Brain microvascular endothelial cell (primary cell): Measurements from ENCODE around the gene RASSF7.

Source experiments
- DNase-seq: peaks from one replicate; pipeline ENCODE4 v3.0.0-alpha.2; 2020
- H3K27ac ChIP-seq: fragments of 250-450 bp; sonication (Bioruptor Pico); 2 replicates; pipeline ENCODE4 v1.5.1; 2020; ENCODE audit warnings: mild to moderate bottlenecking, moderate library complexity
- H3K27me3 ChIP-seq: fragments of 250-450 bp; sonication (Bioruptor Pico); replicated peaks from 2 replicates; pipeline ENCODE4 v1.5.1; 2020; ENCODE audit warnings: mild to moderate bottlenecking
- H3K36me3 ChIP-seq: fragments of 250-450 bp; sonication (Bioruptor Pico); replicated peaks from 2 replicates; pipeline ENCODE4 v1.5.1; 2020; ENCODE audit warnings: mild to moderate bottlenecking
- H3K4me3 ChIP-seq: 2 replicates; pipeline ENCODE4 v1.5.1; 2011; ENCODE audit warnings: low read depth, mild to moderate bottlenecking, control low read depth, low read length, moderate library complexity
- in situ Hi-C: cut with HindIII; loops from 2 replicates; pipeline ENCODE4 v1.10.0; 2017; ENCODE audit warnings: low sequenced_read_pairs, low pct_ligation_motif_present
- TF ChIP-seq, protein P1 (sequence below): IDR thresholded peaks from 2 replicates; pipeline ENCODE4 v1.5.1; 2011; ENCODE audit warnings: low read depth, mild to moderate bottlenecking, moderate library complexity, low read length, control low read depth, inconsistent platforms; ENCODE audit errors: missing control alignments

The RASSF7 gene

DNA sequence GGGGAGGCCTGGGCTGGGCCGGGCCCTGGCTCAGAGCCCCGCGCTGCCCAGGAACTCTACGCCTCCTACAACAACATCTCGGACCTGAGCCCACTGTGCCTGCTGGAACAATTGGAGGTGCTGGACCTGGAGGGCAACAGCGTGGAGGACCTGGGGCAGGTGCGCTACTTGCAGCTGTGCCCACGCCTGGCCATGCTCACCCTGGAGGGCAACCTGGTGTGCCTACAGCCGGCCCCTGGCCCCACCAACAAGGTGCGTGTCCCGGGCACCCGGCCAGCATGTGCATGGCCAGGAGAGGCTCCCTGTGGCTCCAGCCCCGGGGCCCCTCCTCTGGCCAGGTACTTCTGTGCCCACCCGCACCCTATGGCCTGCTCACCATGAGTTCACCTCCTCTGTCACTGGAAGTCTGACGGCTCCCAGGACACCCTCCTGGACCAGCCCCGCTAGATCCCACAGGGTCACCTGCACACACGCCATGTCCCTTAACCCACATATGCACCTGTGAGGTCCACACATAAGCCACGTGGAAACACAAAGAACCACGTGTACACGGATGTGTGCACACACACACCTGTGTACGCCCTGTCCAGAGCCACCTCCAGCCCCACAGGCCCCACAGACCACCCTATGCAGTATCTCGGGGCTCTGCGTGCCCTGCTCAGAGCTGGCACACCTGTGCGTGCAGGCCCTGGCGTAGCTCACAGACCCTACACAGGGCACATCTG is 10.6 kb upstream of the RASSF7 start:
- H3K4me3 ChIP-seq = no peak overlapping the region
- no peak overlapping the region for H3K27ac ChIP-seq
- DNase-seq = no peak
- peaks cover 9% of the 10 kb centered on the region for H3K27me3 ChIP-seq
- TF ChIP-seq, protein P1, sequence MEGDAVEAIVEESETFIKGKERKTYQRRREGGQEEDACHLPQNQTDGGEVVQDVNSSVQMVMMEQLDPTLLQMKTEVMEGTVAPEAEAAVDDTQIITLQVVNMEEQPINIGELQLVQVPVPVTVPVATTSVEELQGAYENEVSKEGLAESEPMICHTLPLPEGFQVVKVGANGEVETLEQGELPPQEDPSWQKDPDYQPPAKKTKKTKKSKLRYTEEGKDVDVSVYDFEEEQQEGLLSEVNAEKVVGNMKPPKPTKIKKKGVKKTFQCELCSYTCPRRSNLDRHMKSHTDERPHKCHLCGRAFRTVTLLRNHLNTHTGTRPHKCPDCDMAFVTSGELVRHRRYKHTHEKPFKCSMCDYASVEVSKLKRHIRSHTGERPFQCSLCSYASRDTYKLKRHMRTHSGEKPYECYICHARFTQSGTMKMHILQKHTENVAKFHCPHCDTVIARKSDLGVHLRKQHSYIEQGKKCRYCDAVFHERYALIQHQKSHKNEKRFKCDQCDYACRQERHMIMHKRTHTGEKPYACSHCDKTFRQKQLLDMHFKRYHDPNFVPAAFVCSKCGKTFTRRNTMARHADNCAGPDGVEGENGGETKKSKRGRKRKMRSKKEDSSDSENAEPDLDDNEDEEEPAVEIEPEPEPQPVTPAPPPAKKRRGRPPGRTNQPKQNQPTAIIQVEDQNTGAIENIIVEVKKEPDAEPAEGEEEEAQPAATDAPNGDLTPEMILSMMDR = no peak
- in situ Hi-C loops = no loop called here
- H3K36me3 ChIP-seq = no peaks in the 10 kb centered on the region

DNA sequence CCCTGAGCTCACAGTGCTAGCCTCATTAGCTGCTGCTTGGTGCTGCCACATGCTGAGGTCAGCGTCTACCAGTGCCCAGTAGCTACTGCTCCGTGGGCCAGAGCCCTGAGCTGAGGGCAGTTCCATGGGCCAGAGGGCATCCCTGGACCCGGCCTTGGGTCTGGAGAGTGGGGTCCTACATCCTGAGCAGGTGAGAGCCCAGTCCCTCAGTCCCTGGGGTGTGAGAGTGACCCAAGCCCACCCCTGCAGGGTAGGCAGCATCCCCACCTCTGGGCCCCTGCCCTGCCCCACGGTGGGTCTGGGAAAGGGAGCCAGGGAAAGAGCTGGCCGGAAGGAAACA is 10.1 kb upstream of the RASSF7 start:
- Histone ChIP-seq H3K27ac (no peak overlapping the region), H3K36me3 (no peaks in the 10 kb centered on the region), H3K4me3 (no peak overlapping the region), H3K27me3 (peaks cover 14% of the 10 kb centered on the region)
- DNase-seq = no peak
- in situ Hi-C loops = no loop called here
- TF ChIP-seq, protein P1 = no peak

DNA sequence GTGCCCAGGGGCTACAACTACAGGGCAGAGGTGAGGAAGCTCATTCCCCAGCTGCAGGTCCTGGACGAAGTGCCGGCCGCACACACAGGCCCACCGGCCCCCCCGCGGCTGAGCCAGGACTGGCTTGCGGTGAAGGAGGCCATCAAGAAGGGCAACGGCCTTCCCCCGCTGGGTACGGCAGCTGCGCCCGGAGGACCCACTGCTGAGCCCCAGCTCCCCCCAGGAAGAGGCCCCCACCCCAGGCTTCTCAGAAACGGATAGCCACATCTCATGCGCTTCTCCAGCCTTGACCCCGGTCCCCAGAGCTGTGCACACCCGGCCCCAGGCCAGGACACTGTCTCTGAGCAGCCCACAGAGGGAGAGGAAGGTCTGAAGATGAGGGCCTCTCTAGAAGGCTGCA is 9.6 kb upstream of the RASSF7 start:
- Histone ChIP-seq H3K36me3 (no peaks in the 10 kb centered on the region), H3K4me3 (no peak overlapping the region), H3K27me3 (peaks cover 19% of the 10 kb centered on the region), H3K27ac (no peak overlapping the region)
- in situ Hi-C loops = no loop called here
- TF ChIP-seq, protein P1 = no peak
- DNase-seq = no peak

DNA sequence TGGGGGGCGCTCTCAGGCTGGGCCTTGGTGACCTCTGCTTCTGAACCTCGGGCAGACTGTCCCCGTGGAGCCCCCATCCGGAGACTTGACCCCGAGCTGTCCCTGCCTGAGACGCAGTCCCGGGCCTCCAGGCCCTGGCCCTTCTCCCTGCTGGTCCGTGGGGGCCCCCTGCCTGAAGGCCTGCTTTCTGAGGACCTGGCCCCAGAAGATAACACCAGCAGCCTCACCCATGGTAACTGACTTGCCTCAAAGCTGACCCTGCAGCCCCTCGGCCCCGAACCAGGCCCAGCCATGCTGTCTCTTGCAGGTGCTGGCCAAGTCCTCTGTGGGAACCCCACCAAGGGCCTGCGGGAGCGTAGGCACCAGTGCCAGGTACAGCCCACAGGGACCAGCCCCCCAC is 9.2 kb upstream of the RASSF7 start:
- TF ChIP-seq, protein P1 = no peak
- in situ Hi-C loops = no loop called here
- H3K27me3 ChIP-seq = peaks cover 23% of the 10 kb centered on the region
- DNase-seq = no peak
- no peaks in the 10 kb centered on the region for H3K36me3 ChIP-seq
- no peak overlapping the region for H3K4me3 ChIP-seq
- H3K27ac ChIP-seq = no peak overlapping the region

DNA sequence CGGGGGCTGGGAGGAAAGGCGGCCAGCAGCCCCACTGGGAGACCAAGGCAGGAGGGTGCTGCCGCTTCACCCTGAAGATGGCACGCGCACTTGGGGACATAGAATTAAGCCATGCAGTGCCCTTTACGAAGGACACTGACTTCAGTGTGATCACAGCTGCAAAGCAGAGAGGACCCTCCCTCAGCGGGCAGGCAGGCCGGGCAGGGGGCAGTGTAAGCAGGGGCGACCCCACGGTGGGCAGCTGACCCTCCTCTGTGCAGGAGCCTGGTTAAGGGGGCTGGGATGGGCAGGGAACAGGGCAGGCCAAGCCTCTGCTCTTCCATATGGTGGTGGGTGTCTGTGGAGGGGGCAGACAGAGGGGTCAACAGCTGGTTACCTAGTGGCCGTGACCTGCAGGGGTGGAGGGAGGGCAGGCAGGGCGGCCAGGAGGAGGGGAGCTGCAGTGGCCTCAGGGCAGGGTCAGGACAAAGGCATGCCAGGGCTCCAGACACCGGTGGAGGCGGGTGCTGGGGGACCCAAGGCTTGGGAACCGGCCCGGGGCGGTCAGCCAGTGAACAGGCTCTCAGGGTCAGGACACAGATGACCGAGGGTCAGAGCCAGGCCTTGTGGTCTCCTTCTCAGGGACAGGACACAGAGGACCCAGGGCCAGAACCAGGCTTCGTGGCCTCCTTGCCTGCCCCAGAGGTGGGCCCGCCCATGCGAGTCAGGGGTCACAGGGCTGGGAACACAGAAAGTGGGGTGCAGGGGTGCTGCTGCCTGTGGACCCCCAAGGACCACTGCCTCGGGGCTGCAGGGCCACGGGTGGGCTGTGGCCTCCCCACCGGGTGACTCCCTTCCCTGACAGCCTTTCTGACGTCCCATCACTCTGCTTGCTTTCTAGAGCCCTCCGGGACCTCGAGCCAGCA is 7.4 kb upstream of the RASSF7 start:
- Histone ChIP-seq H3K36me3 (no peaks in the 10 kb centered on the region), H3K27ac (no peak overlapping the region), H3K4me3 (no peak overlapping the region), H3K27me3 (peaks cover 40% of the 10 kb centered on the region)
- TF ChIP-seq, protein P1 = no peak
- in situ Hi-C loops = no loop called here
- no peak for DNase-seq
